ENCODE measurements around the gene CAMTA1.

Gene CAMTA1

GRCh38 chr1:7639435-7640131 lies 854.3 kb downstream of the CAMTA1 start:
- DNase-seq, result no peak

- DNase-seq, result no peak
Observed at GRCh38 chr1:7640350-7640749, 855.1 kb downstream of the CAMTA1 start.

GRCh38 chr1:7640920-7641585 lies 855.8 kb downstream of the CAMTA1 start:
- DNase-seq, result no peak

GRCh38 chr1:7641587-7642417 lies 856.5 kb downstream of the CAMTA1 start:
- no peak for DNase-seq

GRCh38 chr1:7642418-7642704 lies 857.1 kb downstream of the CAMTA1 start:
- no peak for DNase-seq

GRCh38 chr1:7642781-7643529 lies 857.7 kb downstream of the CAMTA1 start:
- DNase-seq, result no peak

- no peak for DNase-seq
Observed at GRCh38 chr1:7643530-7643929, 858.3 kb downstream of the CAMTA1 start.

GRCh38 chr1:7644086-7644485 lies 858.8 kb downstream of the CAMTA1 start:
- no peak for DNase-seq

- DNase-seq, result no peak
Observed at GRCh38 chr1:7644961-7645750, 859.9 kb downstream of the CAMTA1 start.

- no peak for DNase-seq
Observed at GRCh38 chr1:7645751-7646048, 860.4 kb downstream of the CAMTA1 start.

- DNase-seq, result no peak
Observed at GRCh38 chr1:7646164-7646563, 860.9 kb downstream of the CAMTA1 start.

- DNase-seq, result peak; percentile 68
Observed at GRCh38 chr1:7646981-7647901, 862.0 kb downstream of the CAMTA1 start.

- DNase-seq, result no peak
Observed at GRCh38 chr1:7648761-7649384, 863.6 kb downstream of the CAMTA1 start.

- no peak for DNase-seq
Observed at GRCh38 chr1:7650801-7651200, 865.5 kb downstream of the CAMTA1 start.

- no peak for DNase-seq
Observed at GRCh38 chr1:7651203-7651602, 865.9 kb downstream of the CAMTA1 start.

- DNase-seq, result no peak
Observed at GRCh38 chr1:7652061-7652460, 866.8 kb downstream of the CAMTA1 start.

GRCh38 chr1:7652515-7653098 lies 867.4 kb downstream of the CAMTA1 start:
- DNase-seq, result no peak

GRCh38 chr1:7654725-7655124 lies 869.5 kb downstream of the CAMTA1 start:
- no peak for DNase-seq

- no peak for DNase-seq
Observed at GRCh38 chr1:7655354-7655753, 870.1 kb downstream of the CAMTA1 start.

- no peak for DNase-seq
Observed at GRCh38 chr1:7656557-7657215, 871.4 kb downstream of the CAMTA1 start.
